Stimulated activated CD8-positive, alpha-beta memory T cell treated with anti-CD3 and anti-CD28 coated beads, Interleukin-4, amount 100 ng/mL, for 1 hour (primary cell): ENCODE measurements around the gene TRMT44.

Source experiments
- DNase-seq, 2 donors: peaks; one replicate each; pipeline ENCODE4 v3.0.0-alpha.2; 2020; ENCODE audit warnings: low read depth in 2 of 2, low spot score in 1 of 2

Gene TRMT44

GRCh38 chr4:8434251-8435073 lies 6.1 kb upstream of the TRMT44 start:
- no peak for DNase-seq

- DNase-seq: no peak
These were observed 4.9 kb upstream of the TRMT44 start for GRCh38 chr4:8435656-8436121.

DNA sequence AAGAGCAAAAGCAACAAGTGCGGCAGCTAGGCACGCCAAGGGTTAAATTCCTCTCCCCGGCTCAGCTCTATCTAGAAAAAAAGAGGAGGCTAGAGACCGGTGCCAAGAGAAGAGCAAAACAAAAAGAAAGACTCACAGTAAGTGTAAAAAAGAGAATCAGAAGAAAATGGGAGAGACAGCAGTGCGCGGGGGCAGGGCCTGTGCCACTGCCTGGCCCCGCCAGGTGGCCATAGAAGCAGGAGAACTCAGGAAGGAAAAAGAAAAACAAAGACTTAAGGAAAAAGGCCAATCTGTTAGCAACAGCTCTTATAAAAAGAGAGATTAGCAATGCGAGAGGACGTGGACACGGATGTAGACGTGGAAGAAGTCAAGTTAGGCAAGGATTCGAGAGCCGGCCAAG lies 3.3 kb upstream of the TRMT44 start:
- no peak for DNase-seq

GRCh38 chr4:8438743-8439142 lies 1.8 kb upstream of the TRMT44 start:
- no peak for DNase-seq

GRCh38 chr4:8439168-8439567 lies 1.4 kb upstream of the TRMT44 start:
- DNase-seq: no peak

- no peak for DNase-seq
These were observed 574 bp upstream of the TRMT44 start for GRCh38 chr4:8439914-8440491.

DNA sequence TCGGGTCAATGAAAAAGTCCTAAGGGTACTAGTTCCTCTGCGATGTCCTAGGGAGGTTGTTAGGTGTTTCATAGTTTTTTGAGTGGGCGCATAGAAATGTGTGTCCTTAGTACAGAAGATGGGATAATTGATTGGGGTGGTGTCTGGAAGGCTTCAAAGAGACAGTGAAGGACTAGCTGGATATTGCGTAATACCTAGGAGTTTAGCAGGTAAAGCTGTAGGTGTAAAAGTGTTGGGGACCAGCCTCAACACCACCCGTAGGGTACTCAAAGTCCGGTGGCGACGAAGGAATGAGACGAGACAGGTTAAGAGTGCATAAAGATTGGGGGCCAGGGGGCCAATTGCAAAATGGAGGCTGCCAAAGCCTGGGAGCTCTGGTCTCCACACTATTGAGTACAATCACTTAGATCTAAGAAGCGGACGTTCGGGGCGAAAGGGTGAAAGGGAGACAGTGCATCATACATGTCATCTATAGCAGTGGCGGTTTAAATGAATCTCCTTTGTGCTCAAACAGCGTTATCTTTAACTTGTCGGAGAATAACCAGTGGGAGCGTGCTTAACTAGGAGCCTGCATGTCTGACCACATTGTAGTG lies 1.0 kb downstream of the TRMT44 start:
- DNase-seq: no peak

DNA sequence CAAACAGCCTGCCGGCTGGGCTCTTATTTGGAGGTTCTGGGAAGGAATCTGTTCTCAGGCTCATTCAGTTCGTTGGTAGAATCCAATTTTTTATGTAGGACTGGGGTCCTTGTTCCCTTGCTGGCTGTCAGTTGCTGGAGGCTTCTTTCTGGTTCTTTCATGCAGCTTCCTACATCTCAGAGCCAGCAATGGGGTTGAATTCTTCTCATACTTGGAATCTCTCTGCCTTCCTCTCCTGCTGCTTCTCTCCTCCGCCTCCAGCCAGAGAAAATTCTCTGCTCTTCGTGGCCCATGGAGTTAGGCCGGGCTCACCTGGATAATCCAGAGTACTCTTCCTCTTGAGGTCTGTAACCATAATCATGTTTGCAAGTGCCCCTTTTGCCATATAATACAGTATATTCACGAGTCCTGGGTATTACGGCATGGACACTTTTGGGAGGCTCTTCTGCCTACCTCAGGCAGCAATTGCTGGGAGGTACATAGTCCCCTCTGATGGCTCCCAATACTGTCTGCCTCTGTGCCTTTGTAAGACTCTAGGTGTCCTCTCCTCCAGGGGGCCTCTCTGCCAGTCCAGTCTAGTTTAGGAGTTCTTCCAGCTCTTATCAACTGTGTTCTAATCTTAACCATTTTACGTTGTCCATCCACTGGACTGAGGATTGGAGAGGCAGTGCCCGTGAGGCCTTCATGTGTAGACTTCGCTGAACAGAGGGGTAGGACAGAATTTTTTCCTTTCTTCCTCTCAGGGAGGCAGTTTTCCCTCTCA lies 2.2 kb downstream of the TRMT44 start:
- no peak for DNase-seq

DNA sequence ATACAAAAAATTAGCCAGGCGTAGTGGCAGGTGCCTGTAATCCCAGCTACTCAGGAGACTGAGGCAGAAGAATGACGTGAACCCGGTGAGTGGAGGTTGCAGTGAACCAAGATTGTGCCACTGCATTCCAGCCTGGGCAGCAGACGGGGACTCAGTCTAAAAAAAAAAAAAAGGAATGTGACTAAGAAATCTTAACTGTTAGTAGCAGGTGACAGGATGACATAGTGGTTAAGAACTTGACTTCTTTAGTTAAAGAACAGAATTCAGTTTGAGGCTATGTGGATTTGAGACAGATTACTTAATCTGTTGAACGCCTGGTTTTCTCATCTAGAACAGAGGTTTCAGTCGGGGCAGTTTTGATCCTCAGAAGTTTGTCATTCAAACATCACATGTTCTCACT lies 3.2 kb downstream of the TRMT44 start:
- no peak for DNase-seq

DNA sequence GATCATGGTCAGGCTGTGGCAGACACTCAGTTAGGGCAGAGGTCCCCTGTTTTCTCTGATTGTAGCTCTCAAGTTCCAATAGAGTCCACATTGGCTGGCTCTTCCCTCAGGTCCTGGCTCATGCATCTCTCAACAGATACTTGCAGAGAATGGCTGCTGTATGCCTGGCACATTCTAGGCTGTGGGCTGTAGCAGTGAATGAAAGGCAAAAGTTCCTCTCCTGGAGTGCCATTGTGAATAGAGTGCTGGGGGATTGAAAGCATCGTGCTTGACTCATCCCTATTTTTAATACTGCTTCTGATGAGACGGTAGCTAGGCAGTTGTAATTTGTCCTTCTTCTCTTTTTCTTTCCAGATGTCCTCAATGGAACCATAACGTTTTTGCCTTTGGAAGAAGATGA lies 5.5 kb downstream of the TRMT44 start:
- no peak for DNase-seq

DNA sequence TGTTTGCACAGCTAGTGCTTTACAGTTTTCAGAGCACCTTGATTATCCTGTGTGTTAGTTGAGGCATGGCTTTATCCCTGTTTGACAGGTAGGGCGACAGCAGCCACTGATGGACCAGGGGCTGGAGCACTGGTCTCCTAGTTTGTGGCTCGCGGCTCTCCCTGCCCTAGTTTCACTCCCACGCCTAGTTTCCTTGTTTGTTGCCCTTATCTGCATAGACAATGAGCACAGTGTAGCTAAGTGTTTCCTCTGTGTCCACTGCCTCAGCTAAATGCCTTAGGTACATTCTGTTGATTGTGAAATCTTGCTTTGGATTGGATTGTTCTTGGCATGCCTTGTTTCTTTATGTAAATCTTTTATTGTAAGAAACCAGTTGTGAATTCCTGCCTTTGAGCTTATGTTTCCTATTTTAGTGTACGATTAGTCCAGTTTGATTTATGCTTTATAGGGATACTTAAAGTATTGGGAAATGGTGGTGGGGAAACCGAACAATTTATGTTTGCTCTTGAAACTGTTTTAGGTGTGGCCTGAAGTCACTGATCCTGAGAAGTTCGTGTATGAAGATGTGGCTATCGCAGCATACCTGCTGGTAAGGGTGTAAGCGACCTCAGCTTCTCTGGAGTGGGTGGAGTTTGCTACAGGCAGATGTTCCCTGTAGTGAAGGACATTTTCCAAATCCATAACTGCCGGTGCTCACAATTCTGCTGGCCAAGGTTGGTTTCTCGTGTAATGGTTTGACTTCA lies 11.0 kb downstream of the TRMT44 start:
- DNase-seq: no peak

DNA sequence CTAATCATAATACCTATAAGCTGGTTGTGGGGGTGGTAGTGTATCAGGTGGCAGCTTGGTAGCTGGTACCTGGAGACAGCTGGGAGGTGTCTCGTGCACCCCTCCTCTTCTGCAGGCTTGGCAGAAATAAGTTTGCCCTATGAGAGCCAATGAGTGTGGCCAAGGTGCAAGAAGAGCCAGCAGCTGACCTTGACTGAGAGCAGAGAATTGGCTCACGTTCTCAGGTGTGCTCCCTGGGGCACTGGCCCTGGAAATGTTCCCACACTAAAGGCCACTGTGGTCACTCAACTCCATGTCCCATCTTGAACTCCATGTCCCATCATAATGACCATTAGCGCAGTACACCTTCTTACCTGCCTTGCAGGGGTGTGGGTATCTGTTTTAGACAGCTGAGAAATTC lies 13.4 kb downstream of the TRMT44 start:
- no peak for DNase-seq

- DNase-seq: no peak
These were observed 17.2 kb downstream of the TRMT44 start for GRCh38 chr4:8457646-8458252.

GRCh38 chr4:8459867-8460445 lies 19.4 kb downstream of the TRMT44 start:
- no peak for DNase-seq

DNA sequence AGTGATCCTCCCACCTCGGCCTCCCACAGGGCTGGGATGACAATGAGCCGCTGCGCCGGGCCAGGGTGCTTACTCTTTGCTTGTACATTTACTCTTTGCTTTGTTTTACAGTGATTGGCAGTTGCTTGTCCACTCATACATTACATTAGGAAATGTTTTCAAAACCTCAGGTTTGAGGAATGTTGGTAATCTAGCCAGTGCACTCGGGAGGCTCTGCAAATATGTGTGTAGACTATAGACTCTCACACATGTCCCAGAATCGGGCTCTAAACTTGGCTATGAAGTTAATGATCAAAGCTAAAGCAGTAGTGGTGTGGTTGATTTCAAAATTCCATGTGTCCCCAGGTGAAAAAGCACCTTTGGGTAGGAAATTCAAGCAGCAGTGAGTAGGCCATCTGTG lies 20.5 kb downstream of the TRMT44 start:
- no peak for DNase-seq

DNA sequence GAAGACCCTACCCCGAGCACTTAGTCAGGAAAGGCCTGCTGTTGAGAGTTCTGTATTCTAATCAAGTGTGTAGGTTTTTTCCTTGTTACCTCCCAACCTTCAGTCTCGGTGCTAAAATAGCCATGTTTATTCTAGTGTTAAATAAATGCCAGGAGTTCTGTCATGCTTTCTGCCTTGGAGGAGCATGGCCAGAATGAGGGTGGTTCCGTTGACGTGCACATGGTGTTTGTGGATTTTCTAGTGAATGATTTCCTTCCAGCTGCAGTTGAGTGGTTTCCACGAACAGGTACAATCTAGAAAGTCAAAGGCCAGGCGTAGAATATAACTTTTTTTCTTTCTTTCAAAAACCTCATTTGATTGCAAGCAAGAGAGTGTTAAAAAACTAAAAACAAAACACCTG lies 21.0 kb downstream of the TRMT44 start:
- DNase-seq: no peak

DNA sequence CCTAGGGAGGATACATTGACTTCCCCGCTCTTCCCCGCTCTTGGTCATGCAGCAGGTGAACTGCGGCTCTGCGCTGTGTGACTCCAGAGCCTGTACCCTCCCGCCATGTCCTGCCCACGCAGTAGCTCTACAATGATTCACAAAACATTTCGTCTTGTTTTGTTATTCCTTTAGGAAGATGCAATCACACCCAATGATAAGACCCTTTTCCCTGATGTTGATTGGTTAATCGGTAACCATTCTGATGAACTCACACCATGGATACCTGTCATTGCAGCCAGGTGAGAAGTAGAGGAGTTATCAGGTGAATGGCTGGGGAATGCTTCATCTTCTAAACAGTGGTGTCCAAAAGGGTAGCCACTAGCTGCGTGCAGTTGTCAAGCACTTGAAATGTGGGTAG lies 23.2 kb downstream of the TRMT44 start:
- DNase-seq: no peak

GRCh38 chr4:8464381-8464780 lies 23.8 kb downstream of the TRMT44 start:
- DNase-seq: no peak

- no peak for DNase-seq
These were observed 25.3 kb downstream of the TRMT44 start for GRCh38 chr4:8465615-8466611.
